GM23248 (cell line): ENCODE data around the gene HNRNPA2B1.

Source experiments
- EZH2 ChIP-seq: fragments of 200-600 bp; sonication (generic); IDR thresholded peaks from 2 replicates; pipeline ENCODE4 v1.6.1; 2018; ENCODE audit warnings: antibody characterized with exemption, mild to moderate bottlenecking; ENCODE audit not compliant: insufficient read depth, poor library complexity, severe bottlenecking
- EZH2phosphoT487 ChIP-seq: fragments of 200-600 bp; sonication (generic); IDR thresholded peaks from 2 replicates; pipeline ENCODE4 v1.6.1; 2018; ENCODE audit warnings: antibody characterized with exemption, moderate library complexity, mild to moderate bottlenecking, low read depth; ENCODE audit not compliant: insufficient read depth

DNA sequence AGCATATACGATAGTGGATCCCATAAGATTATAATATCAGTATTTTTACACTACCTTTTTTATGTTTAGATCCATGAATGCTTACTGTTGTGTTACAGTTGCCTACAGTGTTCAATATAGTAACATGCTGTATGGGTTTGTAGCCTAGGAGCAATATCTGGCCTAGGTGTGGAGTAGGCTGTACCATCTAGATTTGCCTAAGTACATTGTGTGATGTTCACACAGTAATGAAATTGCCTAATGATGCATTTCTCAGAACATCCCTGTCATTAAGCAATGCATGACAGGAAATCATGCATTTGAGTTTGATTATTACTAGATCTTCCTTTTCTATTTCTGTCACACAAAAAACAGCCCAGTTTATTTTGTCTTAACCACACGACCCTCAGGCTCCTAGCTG is 15.5 kb upstream of the HNRNPA2B1 start:
- TF ChIP-seq EZH2: no peak
- no peak for TF ChIP-seq EZH2phosphoT487
